Ascending aorta (tissue), 2 donors: ENCODE data around the gene PLXNA2. TPM values are rescaled to one million over a fixed set of nuclear protein-coding genes. Genes with fewer than 3 reads are reported as not detected.

Experiments
- DNase-seq, 2 donors: peaks; one replicate each; pipeline ENCODE4 v3.0.0-alpha.2; 2019; ENCODE audit warnings: low spot score in 2 of 2
- H3K27ac ChIP-seq, 2 donors: fragments of 200-600 bp; sonication (generic); one replicate each; pipeline ENCODE4 v1.5.1; 2016 to 2017; ENCODE audit warnings: mild to moderate bottlenecking in 1 of 2
- H3K27me3 ChIP-seq: fragments of 200-600 bp; sonication (generic); one replicate; pipeline ENCODE4 v1.5.1; 2017
- H3K36me3 ChIP-seq, 2 donors: fragments of 200-600 bp; sonication (generic); one replicate each; pipeline ENCODE4 v1.5.1; 2016
- H3K4me1 ChIP-seq, 2 donors: fragments of 200-600 bp; sonication (generic); one replicate each; pipeline ENCODE4 v1.5.1; 2016 to 2017; ENCODE audit warnings: mild to moderate bottlenecking in 1 of 2
- H3K4me3 ChIP-seq, 2 donors: fragments of 200-600 bp; sonication (generic); one replicate each; pipeline ENCODE4 v1.5.1; 2016 to 2017; ENCODE audit warnings: mild to moderate bottlenecking in 1 of 2
- H3K9me3 ChIP-seq, 2 donors: fragments of 200-600 bp; sonication (generic); one replicate each; pipeline ENCODE4 v1.5.1; 2016
- intact Hi-C: fragments of 100-400 bp; cut with DNase I; formaldehyde crosslinking; loops from one replicate; pipeline ENCODE4 v1.15.1; 2023
- total RNA-seq: library from RNA; depleted of rRNA; stranded (reverse); fragments of >200 nt; gene quantifications from one replicate; pipeline ENCODE4 v1.1.0, GENCODE V29; 2016
- TF ChIP-seq, protein P1 (sequence below), 3 experiments: fragments of 200-600 bp in 2 of 3; fragments of 450-650 bp in 1 of 3; sonication (generic) in 2 of 3; IDR thresholded peaks; one replicate each; pipeline ENCODE4 v1.5.1; 2016 to 2019; ENCODE audit warnings: antibody characterized with exemption in 3 of 3, mild to moderate bottlenecking in 1 of 3, moderate library complexity in 1 of 3

PLXNA2 gene
- total RNA-seq, result 33.0 TPM

DNA sequence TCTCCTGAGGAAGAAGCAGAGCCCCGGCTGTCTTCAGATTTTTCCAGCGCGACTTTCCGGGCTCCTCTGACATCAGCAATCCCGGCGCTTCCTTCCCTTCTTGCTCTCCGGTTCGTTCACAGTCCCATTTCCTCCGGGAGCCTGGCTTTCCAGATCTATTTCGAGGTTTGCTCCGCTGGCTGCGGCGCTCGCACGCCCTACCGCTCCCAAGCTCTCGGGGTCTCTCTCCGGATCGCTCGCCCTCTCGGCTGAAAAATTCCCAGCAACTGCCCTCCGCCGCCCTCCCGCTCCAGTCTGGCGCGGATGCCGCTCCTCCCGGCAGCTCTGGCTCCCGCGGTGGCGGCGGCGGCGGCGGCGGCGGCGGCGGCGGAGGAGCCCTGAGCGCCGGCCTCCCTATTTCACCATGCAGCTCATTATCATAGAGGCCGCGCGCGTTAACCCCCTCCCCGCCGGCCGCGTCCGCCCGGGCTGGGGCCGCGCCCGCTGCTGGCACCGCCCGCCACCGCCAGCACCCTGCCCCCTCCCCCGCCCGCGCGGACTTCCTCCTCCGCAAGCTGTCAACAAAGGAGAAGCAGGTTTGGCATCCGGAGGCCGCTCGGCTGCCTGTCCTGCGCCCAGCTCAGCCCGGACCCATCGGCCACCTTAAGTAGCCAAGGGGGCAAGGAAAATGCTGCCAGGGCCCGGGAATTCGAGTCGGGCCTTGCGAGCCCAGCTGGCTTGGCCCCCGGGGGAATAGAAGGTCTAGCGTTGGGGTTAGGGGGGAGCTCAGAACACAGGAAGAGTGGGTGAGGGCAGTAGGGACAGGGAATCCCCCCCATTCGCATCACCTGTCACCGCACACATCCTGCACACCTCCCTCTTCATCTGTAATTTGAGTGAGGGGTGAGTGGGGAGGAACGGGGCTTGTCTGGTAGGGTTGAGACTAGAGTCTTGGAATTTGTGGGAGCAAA is at the start of gene PLXNA2:
TSS of gene PLXNA2 (minus strand) at position 418 of the 950 bp plus-strand sequence. CDS start 26,462 bp downstream, outside the sequence.
- H3K4me3 ChIP-seq, result peak within 1 kb of the TSS; percentile 75 to 96
- intact Hi-C loops, result loop anchor here (2.0 to 5.0 kb wide), 4 partner anchors 111 to 422 kb away; no protein-coding TSS in a partner anchor
- H3K4me1 ChIP-seq, result peaks cover 4 to 29% of the 10 kb centered on the region in 2 donors
- peak; percentile 56 to 93 for DNase-seq
- H3K36me3 ChIP-seq, result no peaks in the 10 kb centered on the region
- no peaks in the 10 kb centered on the region for H3K27me3 ChIP-seq
- H3K9me3 ChIP-seq, result no peaks in the 10 kb centered on the region
- peak within 1 kb of the TSS; percentile 91 to 95 for H3K27ac ChIP-seq
- TF ChIP-seq, protein P1, sequence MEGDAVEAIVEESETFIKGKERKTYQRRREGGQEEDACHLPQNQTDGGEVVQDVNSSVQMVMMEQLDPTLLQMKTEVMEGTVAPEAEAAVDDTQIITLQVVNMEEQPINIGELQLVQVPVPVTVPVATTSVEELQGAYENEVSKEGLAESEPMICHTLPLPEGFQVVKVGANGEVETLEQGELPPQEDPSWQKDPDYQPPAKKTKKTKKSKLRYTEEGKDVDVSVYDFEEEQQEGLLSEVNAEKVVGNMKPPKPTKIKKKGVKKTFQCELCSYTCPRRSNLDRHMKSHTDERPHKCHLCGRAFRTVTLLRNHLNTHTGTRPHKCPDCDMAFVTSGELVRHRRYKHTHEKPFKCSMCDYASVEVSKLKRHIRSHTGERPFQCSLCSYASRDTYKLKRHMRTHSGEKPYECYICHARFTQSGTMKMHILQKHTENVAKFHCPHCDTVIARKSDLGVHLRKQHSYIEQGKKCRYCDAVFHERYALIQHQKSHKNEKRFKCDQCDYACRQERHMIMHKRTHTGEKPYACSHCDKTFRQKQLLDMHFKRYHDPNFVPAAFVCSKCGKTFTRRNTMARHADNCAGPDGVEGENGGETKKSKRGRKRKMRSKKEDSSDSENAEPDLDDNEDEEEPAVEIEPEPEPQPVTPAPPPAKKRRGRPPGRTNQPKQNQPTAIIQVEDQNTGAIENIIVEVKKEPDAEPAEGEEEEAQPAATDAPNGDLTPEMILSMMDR (IDR thresholded peaks at IDR 0.05), result no peak

GRCh38 chr1:208292908-208293307 is 48.7 kb upstream of the PLXNA2 start:
- TF ChIP-seq, protein P1 (IDR thresholded peaks at IDR 0.05), result no peak
- no peak for DNase-seq
- no peaks in the 10 kb centered on the region for H3K9me3 ChIP-seq
- intact Hi-C loops, result no loop called here
- no peaks in the 10 kb centered on the region for H3K27me3 ChIP-seq
- H3K4me3 ChIP-seq, result no peak overlapping the region
- no peaks in the 10 kb centered on the region for H3K4me1 ChIP-seq
- no peaks in the 10 kb centered on the region for H3K36me3 ChIP-seq
- H3K27ac ChIP-seq, result no peak overlapping the region

DNA sequence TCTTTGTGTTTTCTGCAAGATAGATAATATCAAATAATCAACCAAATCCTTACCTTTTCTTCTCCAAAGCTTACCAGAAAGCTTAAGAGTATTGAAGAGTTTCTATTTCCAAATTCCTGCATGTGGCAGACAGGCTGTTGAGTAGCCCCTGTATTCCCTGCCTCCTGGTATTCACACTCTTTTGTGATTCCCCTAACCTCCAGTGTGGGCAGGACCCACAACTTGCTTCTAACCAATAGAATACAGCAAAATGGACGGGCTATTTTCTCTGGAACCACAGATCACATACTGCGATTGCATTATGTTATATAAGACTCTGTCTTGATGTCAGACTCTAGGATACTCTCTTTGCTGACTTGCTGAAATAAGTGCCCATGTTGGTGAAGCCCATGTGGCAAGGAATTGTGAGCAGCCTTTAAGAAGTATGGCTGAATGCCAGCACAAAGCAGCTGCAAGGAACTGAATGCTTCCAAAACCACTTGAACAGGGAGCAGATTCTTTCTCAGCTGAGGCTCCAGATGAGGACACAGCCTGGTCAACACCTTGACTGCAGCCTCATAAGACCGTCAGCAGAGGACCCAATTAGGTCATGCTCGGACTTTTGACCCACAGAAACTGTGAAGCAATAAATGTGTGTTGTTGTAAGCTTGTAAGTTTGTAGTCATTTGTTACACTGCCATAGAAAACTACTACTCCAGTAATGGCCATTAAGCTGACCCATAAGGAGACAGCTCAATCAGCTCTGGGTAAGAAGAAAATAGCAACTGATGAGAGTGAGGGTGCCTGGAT is 47.9 kb upstream of the PLXNA2 start:
- Histone ChIP-seq H3K36me3 (no peaks in the 10 kb centered on the region), H3K9me3 (no peaks in the 10 kb centered on the region), H3K4me1 (no peaks in the 10 kb centered on the region), H3K4me3 (no peak overlapping the region), H3K27ac (no peak overlapping the region), H3K27me3 (no peaks in the 10 kb centered on the region)
- DNase-seq, result no peak
- intact Hi-C loops, result no loop called here
- TF ChIP-seq, protein P1 (IDR thresholded peaks at IDR 0.05), result no peak

DNA sequence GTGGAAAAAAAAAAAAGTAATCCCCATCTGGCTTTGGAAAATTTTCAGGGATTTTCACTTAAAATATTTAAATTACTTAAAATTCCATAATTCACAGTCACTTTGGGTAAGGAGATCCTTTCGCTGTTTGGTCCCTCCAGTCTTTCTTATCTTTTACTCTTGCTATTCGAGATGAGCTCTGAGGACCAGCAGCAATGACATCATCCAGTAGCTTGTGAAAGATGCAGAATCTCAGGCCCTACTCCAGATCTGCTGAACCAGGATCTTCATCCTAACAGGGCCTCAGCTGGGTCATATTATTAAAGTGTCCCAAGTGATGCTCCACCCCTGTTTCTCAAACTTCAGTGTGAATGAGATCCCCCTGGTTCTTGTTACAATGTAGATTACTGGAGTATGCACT is 46.9 kb upstream of the PLXNA2 start:
- Histone ChIP-seq H3K27ac (no peak overlapping the region), H3K36me3 (no peaks in the 10 kb centered on the region), H3K27me3 (no peaks in the 10 kb centered on the region), H3K4me3 (no peak overlapping the region), H3K4me1 (no peaks in the 10 kb centered on the region), H3K9me3 (no peaks in the 10 kb centered on the region)
- TF ChIP-seq, protein P1 (IDR thresholded peaks at IDR 0.05), result no peak
- DNase-seq, result no peak
- intact Hi-C loops, result no loop called here

GRCh38 chr1:208289716-208290115 is 45.5 kb upstream of the PLXNA2 start:
- intact Hi-C loops, result no loop called here
- no peak for DNase-seq
- Histone ChIP-seq H3K27me3 (no peaks in the 10 kb centered on the region), H3K27ac (no peak overlapping the region), H3K9me3 (no peaks in the 10 kb centered on the region), H3K36me3 (no peaks in the 10 kb centered on the region), H3K4me3 (no peak overlapping the region), H3K4me1 (no peaks in the 10 kb centered on the region)
- TF ChIP-seq, protein P1 (IDR thresholded peaks at IDR 0.05), result no peak
